ENCODE results near the gene TSSK6.

DNA sequence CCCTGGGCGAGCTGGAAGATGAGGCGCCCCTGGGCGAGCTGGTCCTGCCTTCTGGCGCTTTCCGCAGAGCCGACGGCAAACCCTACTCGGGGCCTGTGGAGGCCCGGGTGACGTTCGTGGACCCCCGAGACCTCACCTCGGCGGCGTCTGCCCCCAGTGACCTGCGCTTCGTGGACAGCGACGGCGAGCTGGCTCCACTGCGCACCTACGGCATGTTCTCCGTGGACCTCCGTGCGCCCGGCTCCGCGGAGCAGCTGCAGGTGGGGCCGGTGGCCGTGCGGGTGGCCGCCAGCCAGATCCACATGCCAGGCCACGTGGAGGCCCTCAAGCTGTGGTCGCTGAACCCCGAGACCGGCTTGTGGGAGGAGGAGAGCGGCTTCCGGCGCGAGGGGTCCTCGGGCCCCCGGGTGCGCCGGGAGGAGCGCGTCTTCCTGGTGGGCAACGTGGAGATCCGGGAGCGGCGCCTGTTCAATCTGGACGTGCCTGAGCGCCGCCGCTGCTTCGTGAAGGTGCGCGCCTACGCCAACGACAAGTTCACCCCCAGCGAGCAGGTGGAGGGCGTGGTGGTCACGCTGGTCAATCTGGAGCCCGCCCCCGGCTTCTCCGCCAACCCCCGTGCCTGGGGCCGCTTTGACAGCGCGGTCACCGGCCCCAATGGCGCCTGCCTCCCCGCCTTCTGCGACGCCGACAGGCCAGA is 29.1 kb upstream of the TSSK6 start:
- TF ChIP-seq, protein P1, sequence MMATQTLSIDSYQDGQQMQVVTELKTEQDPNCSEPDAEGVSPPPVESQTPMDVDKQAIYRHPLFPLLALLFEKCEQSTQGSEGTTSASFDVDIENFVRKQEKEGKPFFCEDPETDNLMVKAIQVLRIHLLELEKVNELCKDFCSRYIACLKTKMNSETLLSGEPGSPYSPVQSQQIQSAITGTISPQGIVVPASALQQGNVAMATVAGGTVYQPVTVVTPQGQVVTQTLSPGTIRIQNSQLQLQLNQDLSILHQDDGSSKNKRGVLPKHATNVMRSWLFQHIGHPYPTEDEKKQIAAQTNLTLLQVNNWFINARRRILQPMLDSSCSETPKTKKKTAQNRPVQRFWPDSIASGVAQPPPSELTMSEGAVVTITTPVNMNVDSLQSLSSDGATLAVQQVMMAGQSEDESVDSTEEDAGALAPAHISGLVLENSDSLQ (IDR thresholded peaks at IDR 0.05), result no peak
- TF ChIP-seq FOXK2 (IDR thresholded peaks at IDR 0.05) (no peak), SP1 (IDR thresholded peaks at IDR 0.05) (no peak), ELF4 (IDR thresholded peaks at IDR 0.05) (no peak), ARNT (IDR thresholded peaks at IDR 0.05) (no peak), NFRKB (IDR thresholded peaks at IDR 0.05) (no peak), FOXM1 (IDR thresholded peaks at IDR 0.05; ENCODE audit: borderline replicate concordance) (no peak), HDGF (IDR thresholded peaks at IDR 0.05; ENCODE audit: borderline replicate concordance) (no peak)

Measured in HEK293T (cell line).